Loucy (cell line): ENCODE measurements around the gene FGFR3.

ENCODE experiments used
- H2AFZ ChIP-seq: fragments of 200-600 bp; sonication (generic); 2 replicates; pipeline ENCODE4 v1.6.0; 2016; ENCODE audit warnings: antibody characterized with exemption, mild to moderate bottlenecking, low read length, moderate library complexity
- H3F3A ChIP-seq: fragments of 200-600 bp; 2 replicates; pipeline ENCODE4 v1.6.0; 2016; ENCODE audit warnings: antibody characterized with exemption, low read depth, mild to moderate bottlenecking
- H3K27me3 ChIP-seq: fragments of 200-600 bp; sonication (generic); 2 replicates; pipeline ENCODE4 v1.6.1; 2014; ENCODE audit warnings: low read length, mild to moderate bottlenecking; ENCODE audit not compliant: insufficient read depth, poor library complexity, severe bottlenecking
- H3K36me3 ChIP-seq: fragments of 200-600 bp; sonication (generic); 2 replicates; pipeline ENCODE4 v1.6.1; 2016; ENCODE audit warnings: low read length; ENCODE audit not compliant: insufficient read depth
- H3K4me1 ChIP-seq: fragments of 200-600 bp; sonication (generic); 2 replicates; pipeline ENCODE4 v1.5.1; 2014; ENCODE audit warnings: low read length, mild to moderate bottlenecking; ENCODE audit not compliant: insufficient read depth, poor library complexity, severe bottlenecking
- H3K4me2 ChIP-seq: fragments of 200-600 bp; sonication (generic); 2 replicates; pipeline ENCODE4 v1.6.0; 2014; ENCODE audit warnings: antibody characterized with exemption, low read length, low read depth, mild to moderate bottlenecking; ENCODE audit not compliant: poor library complexity, severe bottlenecking
- H3K4me3 ChIP-seq: fragments of 200-600 bp; sonication (generic); 2 replicates; pipeline ENCODE4 v1.5.1; 2014; ENCODE audit warnings: low read length, mild to moderate bottlenecking, mixed read lengths; ENCODE audit not compliant: poor library complexity, severe bottlenecking
- H3K79me2 ChIP-seq: fragments of 200-600 bp; sonication (generic); 2 replicates; pipeline ENCODE4 v1.6.1; 2014; ENCODE audit warnings: low read length; ENCODE audit not compliant: insufficient read depth
- H3K9ac ChIP-seq: fragments of 200-600 bp; sonication (generic); 2 replicates; pipeline ENCODE4 v1.6.0; 2014; ENCODE audit warnings: mild to moderate bottlenecking, low read depth, low read length, moderate library complexity; ENCODE audit not compliant: poor library complexity, severe bottlenecking
- H3K9me2 ChIP-seq: fragments of 200-600 bp; sonication (generic); replicated peaks from 2 replicates; pipeline ENCODE4 v1.6.1; 2016; ENCODE audit warnings: low read depth, low read length, mixed read lengths
- H3K9me3 ChIP-seq: fragments of 200-600 bp; sonication (generic); 2 replicates; pipeline ENCODE4 v1.6.1; 2014; ENCODE audit warnings: mild to moderate bottlenecking, antibody characterized with exemption, low read length, low read depth; ENCODE audit not compliant: insufficient read depth
- H4K20me1 ChIP-seq: fragments of 200-600 bp; sonication (generic); 2 replicates; pipeline ENCODE4 v1.6.0; 2014; ENCODE audit warnings: antibody characterized with exemption, low read length, mild to moderate bottlenecking; ENCODE audit not compliant: insufficient read depth, poor library complexity, severe bottlenecking
- EZH2phosphoT487 ChIP-seq: fragments of 200-600 bp; IDR thresholded peaks from 2 replicates; pipeline ENCODE4 v1.6.1; 2018; ENCODE audit warnings: antibody characterized with exemption, mild to moderate bottlenecking, moderate library complexity, borderline replicate concordance
- TF ChIP-seq, protein P1 (sequence below): fragments of 200-600 bp; sonication (generic); conservative IDR thresholded peaks from 2 replicates; pipeline ENCODE4 v1.5.1; 2014; ENCODE audit warnings: mild to moderate bottlenecking, antibody characterized with exemption, low read length

Gene FGFR3

GRCh38 chr4:1759170-1759817, 33.8 kb upstream of the FGFR3 start:
- Histone ChIP-seq H4K20me1 (no peaks in the 10 kb centered on the region), H3K4me1 (no peaks in the 10 kb centered on the region)

GRCh38 chr4:1759818-1760223, 33.3 kb upstream of the FGFR3 start:
- TF ChIP-seq EZH2phosphoT487, result no peak
- TF ChIP-seq, protein P1, sequence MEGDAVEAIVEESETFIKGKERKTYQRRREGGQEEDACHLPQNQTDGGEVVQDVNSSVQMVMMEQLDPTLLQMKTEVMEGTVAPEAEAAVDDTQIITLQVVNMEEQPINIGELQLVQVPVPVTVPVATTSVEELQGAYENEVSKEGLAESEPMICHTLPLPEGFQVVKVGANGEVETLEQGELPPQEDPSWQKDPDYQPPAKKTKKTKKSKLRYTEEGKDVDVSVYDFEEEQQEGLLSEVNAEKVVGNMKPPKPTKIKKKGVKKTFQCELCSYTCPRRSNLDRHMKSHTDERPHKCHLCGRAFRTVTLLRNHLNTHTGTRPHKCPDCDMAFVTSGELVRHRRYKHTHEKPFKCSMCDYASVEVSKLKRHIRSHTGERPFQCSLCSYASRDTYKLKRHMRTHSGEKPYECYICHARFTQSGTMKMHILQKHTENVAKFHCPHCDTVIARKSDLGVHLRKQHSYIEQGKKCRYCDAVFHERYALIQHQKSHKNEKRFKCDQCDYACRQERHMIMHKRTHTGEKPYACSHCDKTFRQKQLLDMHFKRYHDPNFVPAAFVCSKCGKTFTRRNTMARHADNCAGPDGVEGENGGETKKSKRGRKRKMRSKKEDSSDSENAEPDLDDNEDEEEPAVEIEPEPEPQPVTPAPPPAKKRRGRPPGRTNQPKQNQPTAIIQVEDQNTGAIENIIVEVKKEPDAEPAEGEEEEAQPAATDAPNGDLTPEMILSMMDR, result no peak
- H3K27me3 ChIP-seq, result no peaks in the 10 kb centered on the region
- H3K9me2 ChIP-seq, result no peaks in the 10 kb centered on the region
- H3K4me2 ChIP-seq, result no peak overlapping the region
- no peaks in the 10 kb centered on the region for H3K36me3 ChIP-seq
- no peaks in the 10 kb centered on the region for H4K20me1 ChIP-seq
- H3K9me3 ChIP-seq, result no peaks in the 10 kb centered on the region
- H3K79me2 ChIP-seq, result no peaks in the 10 kb centered on the region
- H3K9ac ChIP-seq, result no peak overlapping the region
- H3K4me3 ChIP-seq, result no peak overlapping the region
- H3F3A ChIP-seq, result no peaks in the 10 kb centered on the region
- H3K4me1 ChIP-seq, result no peaks in the 10 kb centered on the region
- no peak overlapping the region for H2AFZ ChIP-seq

More at GRCh38 chr4:1759170-1759817, 33.8 kb upstream of the FGFR3 start:
- Histone ChIP-seq H3K4me3 (no peak overlapping the region), H3K9me3 (no peaks in the 10 kb centered on the region), H3K9me2 (no peaks in the 10 kb centered on the region), H3K36me3 (no peaks in the 10 kb centered on the region), H3K9ac (no peak overlapping the region), H2AFZ (no peak overlapping the region), H3F3A (no peaks in the 10 kb centered on the region), H3K79me2 (no peaks in the 10 kb centered on the region), H3K4me2 (no peak overlapping the region), H3K27me3 (no peaks in the 10 kb centered on the region)
- TF ChIP-seq EZH2phosphoT487, result no peak
- TF ChIP-seq, protein P1, result no peak

DNA sequence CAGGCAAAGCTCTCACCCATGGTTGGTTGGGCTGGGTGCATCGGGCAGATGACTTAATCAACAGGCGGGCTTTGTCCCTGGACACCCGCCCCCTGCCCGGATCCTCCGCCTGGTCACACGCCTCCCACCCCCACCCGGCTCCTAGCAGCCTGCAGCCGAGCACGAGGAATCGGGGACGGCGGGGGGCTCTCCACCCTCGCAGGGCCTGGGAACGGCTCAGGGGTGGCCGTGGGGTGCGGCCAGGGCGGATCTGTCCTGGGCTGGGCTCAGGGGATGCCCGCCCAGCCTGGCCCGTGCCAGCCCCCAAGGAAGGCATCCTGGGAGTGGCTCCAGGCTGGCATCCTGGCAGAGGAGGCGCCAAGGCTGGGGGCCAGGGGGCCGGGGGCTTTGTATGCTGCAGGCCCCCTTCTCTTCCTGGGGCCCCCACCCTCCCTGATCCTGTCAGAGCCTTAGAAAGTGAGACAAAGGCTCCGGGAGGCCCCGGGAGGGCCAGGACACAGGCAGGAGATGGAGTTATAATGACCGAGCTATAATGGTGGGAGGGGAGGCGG, 32.5 kb upstream of the FGFR3 start:
- H3K36me3 ChIP-seq, result no peaks in the 10 kb centered on the region
- H3K4me1 ChIP-seq, result no peaks in the 10 kb centered on the region

More for the DNA sequence above, 32.5 kb upstream of the FGFR3 start:
- H3K79me2 ChIP-seq, result no peaks in the 10 kb centered on the region
- no peak overlapping the region for H3K4me2 ChIP-seq
- H4K20me1 ChIP-seq, result no peaks in the 10 kb centered on the region
- H3K4me3 ChIP-seq, result no peak overlapping the region
- TF ChIP-seq, protein P1, result no peak
- TF ChIP-seq EZH2phosphoT487, result no peak
- no peaks in the 10 kb centered on the region for H3K9me3 ChIP-seq
- H3F3A ChIP-seq, result no peaks in the 10 kb centered on the region
- no peak overlapping the region for H3K9ac ChIP-seq
- no peak overlapping the region for H2AFZ ChIP-seq
- H3K9me2 ChIP-seq, result no peaks in the 10 kb centered on the region
- no peaks in the 10 kb centered on the region for H3K27me3 ChIP-seq
